ENCODE data around the gene LRMDA.
A peak's percentile ranks its signal among the peaks of the same experiment; 100 is the strongest.

The LRMDA gene

DNA sequence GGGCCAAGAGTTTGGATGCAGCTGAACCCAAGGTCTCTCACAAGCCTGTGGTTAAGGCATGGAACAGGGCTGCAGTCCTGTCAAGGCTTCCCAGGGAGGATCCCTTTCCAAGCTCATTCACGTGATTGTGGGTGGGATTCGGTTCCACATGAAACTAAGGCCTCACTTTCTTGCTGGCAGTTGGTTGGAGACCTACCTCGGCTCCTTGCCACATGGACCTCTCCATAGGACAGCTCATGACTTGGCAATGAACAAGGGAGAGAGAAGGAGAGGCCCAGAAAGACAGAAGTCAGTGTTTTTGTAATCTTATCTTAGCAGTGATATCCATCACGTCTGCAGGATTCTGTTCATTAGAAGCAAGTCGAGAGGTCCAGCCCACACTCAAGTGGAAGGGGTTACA, 583.8 kb downstream of the LRMDA start:
- no peak for DNase-seq

- no peak for DNase-seq
Observed at GRCh38 chr10:76017026-76017732, 585.8 kb downstream of the LRMDA start.

GRCh38 chr10:76017733-76018433, 586.5 kb downstream of the LRMDA start:
- DNase-seq: no peak

GRCh38 chr10:76020630-76021029, 589.2 kb downstream of the LRMDA start:
- no peak for DNase-seq

- no peak for DNase-seq
Observed at GRCh38 chr10:76021398-76021797, 590.0 kb downstream of the LRMDA start.

DNA sequence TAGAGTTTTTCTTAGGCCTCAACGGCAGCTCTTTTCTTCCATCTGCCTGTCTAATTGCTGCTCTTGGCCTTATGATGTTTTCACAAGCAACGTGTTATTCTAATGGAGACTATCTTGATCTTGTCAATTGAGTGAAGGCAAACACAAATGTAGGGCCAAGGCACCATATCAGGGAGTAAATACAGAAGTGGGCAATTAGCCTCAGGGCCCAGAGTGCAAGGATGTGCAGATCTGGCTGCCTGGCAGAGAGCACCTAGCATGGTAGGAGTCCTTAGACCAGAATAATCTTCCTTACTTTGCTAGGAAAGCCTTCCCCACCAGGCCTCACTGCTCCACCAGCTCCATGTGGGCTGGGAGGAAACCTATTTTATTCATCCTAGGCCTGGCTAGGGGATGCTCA, 590.9 kb downstream of the LRMDA start:
- no peak for DNase-seq

- no peak for DNase-seq
Observed at GRCh38 chr10:76023007-76023406, 591.6 kb downstream of the LRMDA start.

- no peak for DNase-seq
Observed at GRCh38 chr10:76024460-76025123, 593.2 kb downstream of the LRMDA start.

DNA sequence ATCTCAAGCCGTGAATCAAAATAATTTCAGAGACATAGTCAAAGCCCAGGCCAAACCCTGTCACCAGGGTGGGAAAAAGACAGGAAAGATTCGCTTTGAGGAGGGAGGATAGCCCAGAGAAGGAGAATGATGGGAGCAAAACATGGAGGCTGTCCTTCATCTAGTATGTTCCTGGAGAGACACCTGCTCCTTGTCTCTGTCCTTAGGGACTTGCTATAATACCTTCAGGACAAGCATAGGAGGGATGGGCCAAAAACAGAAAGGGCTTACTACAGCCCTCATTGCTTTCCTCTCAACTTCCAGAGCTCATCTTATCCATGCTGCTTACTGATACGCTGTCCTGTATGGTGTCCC, 593.7 kb downstream of the LRMDA start:
- DNase-seq: no peak

GRCh38 chr10:76026176-76026771, 594.9 kb downstream of the LRMDA start:
- DNase-seq: no peak

- no peak for DNase-seq
Observed at GRCh38 chr10:76026905-76027304, 595.5 kb downstream of the LRMDA start.

DNA sequence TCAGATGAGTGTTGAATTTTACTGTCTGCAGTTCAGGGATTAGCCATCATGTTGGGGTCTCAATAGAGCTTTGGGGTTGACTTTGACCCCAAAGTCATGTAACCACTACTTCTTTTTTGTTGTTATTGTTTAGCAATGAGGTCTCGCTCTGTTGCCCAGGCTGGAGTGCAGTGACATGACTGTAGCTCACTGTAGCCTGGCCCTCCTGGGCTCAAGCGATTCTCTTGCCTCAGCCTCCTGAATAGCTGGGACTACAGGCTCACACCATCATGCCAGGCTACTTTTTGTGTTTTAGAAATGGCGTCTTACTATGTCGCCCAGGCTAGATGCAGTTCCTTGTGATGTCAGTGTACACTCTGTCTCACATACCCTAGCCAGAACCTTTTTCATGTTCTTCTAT, 598.4 kb downstream of the LRMDA start:
- DNase-seq: no peak

GRCh38 chr10:76031099-76031498, 599.7 kb downstream of the LRMDA start:
- DNase-seq: no peak

GRCh38 chr10:76031769-76032699, 600.6 kb downstream of the LRMDA start:
- DNase-seq: no peak

DNA sequence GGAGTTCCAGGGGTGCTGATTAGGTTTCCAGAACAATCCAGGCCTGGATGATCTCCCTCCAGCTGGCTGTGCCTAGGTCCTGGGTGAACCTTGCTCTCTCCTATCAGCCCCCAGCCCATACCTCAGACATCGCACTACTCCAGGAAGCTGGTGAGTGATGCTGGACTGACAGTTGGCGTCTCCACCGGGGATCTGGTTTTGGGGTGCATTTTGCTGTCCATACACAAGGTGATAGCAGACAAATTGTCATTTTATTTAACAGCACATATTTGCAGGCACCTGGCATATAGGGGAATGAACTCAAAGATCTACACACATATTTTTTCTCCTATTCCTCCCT, 601.2 kb downstream of the LRMDA start:
- no peak for DNase-seq

- DNase-seq: no peak
Observed at GRCh38 chr10:76033457-76034196, 602.2 kb downstream of the LRMDA start.

DNA sequence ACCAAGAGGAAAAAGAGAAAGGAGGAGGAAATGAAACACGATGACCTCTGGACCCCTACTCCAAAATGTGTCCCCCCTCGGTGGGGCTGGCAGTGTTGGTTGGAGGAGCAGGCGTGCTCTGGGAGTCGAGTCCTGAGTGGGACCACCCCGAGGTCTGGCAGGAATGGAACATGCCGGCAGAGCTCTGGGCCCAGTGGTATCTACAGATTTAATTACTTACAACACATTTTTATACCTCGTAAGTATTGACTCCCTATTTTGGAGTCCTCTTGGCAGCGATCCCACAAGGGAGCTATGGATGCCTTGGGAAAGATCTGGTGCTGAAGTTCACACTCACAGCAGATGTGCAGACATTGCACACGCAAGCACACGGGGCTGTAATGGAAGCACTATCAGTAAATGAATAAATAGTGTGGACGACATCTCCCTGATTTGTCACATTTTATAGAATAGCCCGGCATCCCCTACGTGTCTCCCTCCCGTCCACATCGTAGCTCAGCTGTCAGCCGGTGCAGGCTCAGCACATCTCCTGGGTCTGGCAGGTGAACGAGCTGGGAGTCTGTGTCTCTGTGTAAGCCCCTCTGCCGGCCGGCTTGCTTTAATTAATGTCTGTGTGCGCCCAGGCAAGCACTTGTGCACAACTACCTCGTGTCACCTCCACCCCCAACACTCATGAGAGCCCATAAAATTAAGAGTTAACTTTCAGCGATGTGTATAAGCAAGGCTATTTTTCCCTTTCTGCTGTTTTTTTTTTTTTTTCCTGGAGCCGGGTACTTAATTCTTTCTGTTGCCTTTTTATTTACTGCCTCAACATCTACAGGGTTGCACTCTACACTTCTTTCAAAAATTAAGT, 603.2 kb downstream of the LRMDA start:
- DNase-seq: no peak

- no peak for DNase-seq
Observed at GRCh38 chr10:76035206-76036110, 604.0 kb downstream of the LRMDA start.

DNA sequence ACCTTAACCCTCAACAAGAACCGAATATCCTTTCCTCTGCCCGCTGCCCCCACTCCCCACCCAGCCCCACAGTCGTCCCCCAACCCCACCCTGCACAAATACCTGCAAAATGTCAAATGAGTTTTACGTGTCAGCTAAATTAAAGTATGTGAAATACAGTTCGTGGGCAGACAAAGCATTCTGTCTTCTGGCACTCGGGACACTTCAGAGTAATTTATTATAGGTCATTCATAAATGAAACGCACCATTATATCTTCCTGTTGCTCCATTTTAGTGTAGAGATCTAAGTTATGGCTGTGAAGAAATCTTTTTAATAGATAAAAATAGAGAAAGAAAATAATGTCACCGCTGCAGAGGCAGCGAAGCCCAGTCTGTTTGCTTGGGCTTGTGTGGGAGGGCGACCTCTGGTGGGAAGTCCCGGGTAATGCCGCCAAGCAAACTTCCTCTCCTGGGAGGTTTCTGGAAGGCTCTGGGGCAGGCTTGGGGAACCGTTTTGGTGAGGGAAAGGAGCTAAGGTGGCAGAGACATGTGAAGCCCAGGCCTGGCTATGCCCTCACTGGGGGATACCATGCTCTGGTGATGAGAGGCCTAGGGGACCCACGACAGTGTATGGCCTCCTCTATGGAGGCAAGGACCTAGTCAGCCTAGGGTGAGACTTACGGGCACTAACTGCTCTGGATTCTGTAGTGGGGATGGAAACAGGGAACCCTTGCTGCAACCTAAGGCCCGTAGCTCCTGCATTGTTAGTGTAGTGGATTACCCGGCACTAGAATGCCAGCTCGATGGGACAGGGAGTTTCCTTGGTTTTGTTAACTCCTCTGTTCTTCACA, 604.9 kb downstream of the LRMDA start:
- DNase-seq: peak; percentile 1
